Natural killer cell (primary cell): ENCODE results near the gene LRPAP1. TPM values are rescaled to one million over a fixed set of nuclear protein-coding genes. Genes with fewer than 3 reads are reported as not detected.

Experiments used
- ATAC-seq, 3 donors: fragments of 150-1000 bp in 2 of 3; fragments of 200-7000 bp in 1 of 3; cut with Tn5 transposase; 1 replicate in 1 of 3; 2 replicates in 2 of 3; pipeline ENCODE4 v1.10.0; 2021; ENCODE audit warnings: mild to moderate bottlenecking in 2 of 3, moderate library complexity in 2 of 3
- DNase-seq, 2 donors: peaks; one replicate each; pipeline versions ENCODE4 v3.0.0 to v3.0.0-alpha.2; 2013 to 2021; ENCODE audit warnings: mixed read lengths in 1 of 2
- H3K27ac ChIP-seq: one replicate; pipeline ENCODE4 v1.5.1; 2013; ENCODE audit warnings: mild to moderate bottlenecking, low read length
- H3K27me3 ChIP-seq: one replicate; pipeline ENCODE4 v1.6.1; 2013; ENCODE audit warnings: low read length; ENCODE audit not compliant: control insufficient read depth, insufficient read depth
- H3K36me3 ChIP-seq: one replicate; pipeline ENCODE4 v1.6.1; 2013; ENCODE audit warnings: low read length; ENCODE audit not compliant: control insufficient read depth, insufficient read depth
- H3K4me1 ChIP-seq: one replicate; pipeline ENCODE4 v1.6.1; 2013; ENCODE audit warnings: low read length; ENCODE audit not compliant: control insufficient read depth, insufficient read depth
- H3K4me3 ChIP-seq: one replicate; pipeline ENCODE4 v1.5.1; 2013; ENCODE audit warnings: low read length
- H3K9me3 ChIP-seq: one replicate; pipeline ENCODE4 v1.6.1; 2013; ENCODE audit warnings: low read length; ENCODE audit not compliant: control insufficient read depth, insufficient read depth
- H3K27ac Mint-ChIP-seq, 2 donors: one replicate each; pipeline ENCODE4 v1.8.0; 2022; ENCODE audit warnings: mild to moderate bottlenecking in 2 of 2, mixed read lengths in 2 of 2, moderate library complexity in 1 of 2
- H3K27me3 Mint-ChIP-seq, 2 donors: one replicate each; pipeline ENCODE4 v1.8.0; 2022; ENCODE audit warnings: low read depth in 2 of 2, mixed read lengths in 2 of 2
- H3K36me3 Mint-ChIP-seq: one replicate; pipeline ENCODE4 v1.8.0; 2022; ENCODE audit warnings: mixed read lengths
- H3K4me1 Mint-ChIP-seq, 2 donors: one replicate each; pipeline ENCODE4 v1.8.0; 2022; ENCODE audit warnings: mixed read lengths in 2 of 2
- H3K4me3 Mint-ChIP-seq: one replicate; pipeline ENCODE4 v1.8.0; 2022; ENCODE audit warnings: mild to moderate bottlenecking, moderate library complexity, mixed read lengths
- H3K9me3 Mint-ChIP-seq, 2 donors: one replicate each; pipeline ENCODE4 v1.8.0; 2022; ENCODE audit warnings: mixed read lengths in 2 of 2
- CTCF ChIP-seq: fragments of 200-600 bp; IDR thresholded peaks from one replicate; pipeline ENCODE4 v1.8.0; 2022; ENCODE audit warnings: antibody characterized with exemption
- WGBS: methylation state at CpG from one replicate; pipeline ENCODE4 v1.1.7; 2013; ENCODE audit warnings: missing lambda C conversion rate; ENCODE audit not compliant: insufficient coverage; 5-methylcytosine and 5-hydroxymethylcytosine counted together
- intact Hi-C: fragments of 100-400 bp; cut with micrococcal nuclease; formaldehyde crosslinking; loops from one replicate; pipeline ENCODE4 v1.14.2; 2022
- total RNA-seq, 4 donors: library from RNA; stranded (reverse); fragments of 120-200 nt in 1 of 4; gene quantifications; one replicate each; pipeline versions ENCODE4 v1.2.3 to v1.2.4, GENCODE V29; 2013 to 2022

The LRPAP1 gene
- total RNA-seq, 3 donors from 2014 or later (not counting 1 experiment from before 2014, with no cell fraction given): 85.4 to 93.4 (median 87.3) TPM

- WGBS: 94% methylated on average over 14 of the region's 14 CpGs
- no peaks in the 10 kb centered on the region for H3K27me3 Mint-ChIP-seq
Measured at GRCh38 chr4:3527101-3527913, 4.9 kb downstream of the LRPAP1 start.

GRCh38 chr4:3526456-3526855, 5.8 kb downstream of the LRPAP1 start:
- Mint-ChIP-seq H3K36me3 (no peaks in the 10 kb centered on the region), H3K9me3 (no peaks in the 10 kb centered on the region), H3K27me3 (no peaks in the 10 kb centered on the region), H3K4me1 (peaks cover 18 to 44% of the 10 kb centered on the region in 2 donors), H3K4me3 (no peak overlapping the region), H3K27ac (peak overlapping the region in 1 of 2 donors; percentile 18)
- peaks cover 36% of the 10 kb centered on the region for H3K36me3 ChIP-seq
- no peak overlapping the region for H3K4me3 ChIP-seq
- intact Hi-C loops: loop anchor here (1.0 kb wide), 1 partner anchor 9 kb away; no protein-coding TSS in a partner anchor
- H3K9me3 ChIP-seq: no peaks in the 10 kb centered on the region
- ATAC-seq (no peak), DNase-seq (no peak)
- 94% methylated on average over 19 of the region's 19 CpGs for WGBS
- no peaks in the 10 kb centered on the region for H3K27me3 ChIP-seq
- TF ChIP-seq CTCF: no peak
- H3K4me1 ChIP-seq: peaks cover 28% of the 10 kb centered on the region
- no peak overlapping the region for H3K27ac ChIP-seq

More at GRCh38 chr4:3527101-3527913, 4.9 kb downstream of the LRPAP1 start:
- no peaks in the 10 kb centered on the region for H3K36me3 Mint-ChIP-seq
- peaks cover 33% of the 10 kb centered on the region for H3K36me3 ChIP-seq
- H3K4me3 Mint-ChIP-seq: no peak overlapping the region
- TF ChIP-seq CTCF: no peak
- no peak for DNase-seq
- no peaks in the 10 kb centered on the region for H3K9me3 Mint-ChIP-seq
- H3K4me1 ChIP-seq: peaks cover 32% of the 10 kb centered on the region
- no peaks in the 10 kb centered on the region for H3K9me3 ChIP-seq
- no peak overlapping the region for H3K27ac Mint-ChIP-seq
- no peak for ATAC-seq
- no peak overlapping the region for H3K4me3 ChIP-seq
- no peaks in the 10 kb centered on the region for H3K27me3 ChIP-seq
- intact Hi-C loops: no loop called here
- H3K27ac ChIP-seq: no peak overlapping the region
- H3K4me1 Mint-ChIP-seq: peaks cover 26 to 51% of the 10 kb centered on the region in 2 donors

GRCh38 chr4:3525532-3526430, 6.4 kb downstream of the LRPAP1 start:
- peaks cover 12 to 41% of the 10 kb centered on the region in 2 donors for H3K4me1 Mint-ChIP-seq
- WGBS: 95% methylated on average over 30 of the region's 33 CpGs
- H3K4me1 ChIP-seq: peaks cover 21% of the 10 kb centered on the region
- no peak overlapping the region for H3K4me3 Mint-ChIP-seq
- no peak for ATAC-seq
- intact Hi-C loops: loop anchor here (1.0 kb wide), 1 partner anchor 8 kb away; no protein-coding TSS in a partner anchor
- H3K27ac ChIP-seq: no peak overlapping the region
- no peak for DNase-seq
- H3K27me3 ChIP-seq: no peaks in the 10 kb centered on the region
- no peak for TF ChIP-seq CTCF
- H3K4me3 ChIP-seq: no peak overlapping the region
- H3K27me3 Mint-ChIP-seq: no peaks in the 10 kb centered on the region
- peaks cover 43% of the 10 kb centered on the region for H3K36me3 ChIP-seq
- H3K36me3 Mint-ChIP-seq: no peaks in the 10 kb centered on the region
- no peaks in the 10 kb centered on the region for H3K9me3 Mint-ChIP-seq
- H3K27ac Mint-ChIP-seq: no peak overlapping the region
- H3K9me3 ChIP-seq: no peaks in the 10 kb centered on the region
